Muscle layer of duodenum (tissue), 2 donors: ENCODE results near the gene MYBPC2.
A peak's percentile ranks its signal among the peaks of the same experiment; 100 is the strongest.

Experiments
- H3K27ac ChIP-seq: one replicate; pipeline ENCODE4 v1.7.0; 2013; ENCODE audit warnings: mild to moderate bottlenecking, low read length
- H3K27me3 ChIP-seq: one replicate; pipeline ENCODE4 v1.7.0; 2013; ENCODE audit warnings: low read depth, mild to moderate bottlenecking, control low read depth, low read length
- H3K36me3 ChIP-seq, 2 donors: one replicate each; pipeline ENCODE4 v1.7.0; 2013; ENCODE audit warnings: low read length in 2 of 2, control low read depth in 1 of 2, mild to moderate bottlenecking in 1 of 2; ENCODE audit not compliant: insufficient read depth in 2 of 2, control insufficient read depth in 1 of 2
- H3K4me1 ChIP-seq, 2 donors: one replicate each; pipeline ENCODE4 v1.7.0; 2013; ENCODE audit warnings: low read length in 2 of 2, mild to moderate bottlenecking in 2 of 2, control low read depth in 1 of 2, moderate library complexity in 1 of 2; ENCODE audit not compliant: insufficient read depth in 2 of 2, control insufficient read depth in 1 of 2
- H3K4me3 ChIP-seq, 2 donors: one replicate each; pipeline ENCODE4 v1.7.0; 2013; ENCODE audit warnings: low read length in 2 of 2, low read depth in 1 of 2, mild to moderate bottlenecking in 1 of 2
- H3K9me3 ChIP-seq, 2 donors: one replicate each; pipeline ENCODE4 v1.7.0; 2013; ENCODE audit warnings: low read length in 2 of 2, control low read depth in 1 of 2, mild to moderate bottlenecking in 1 of 2; ENCODE audit not compliant: control insufficient read depth in 1 of 2
- donor health status: healthy.

MYBPC2 gene

GRCh38 chr19:50510121-50510670 lies 77.5 kb downstream of the MYBPC2 start:
- H3K27me3 ChIP-seq: no peaks in the 10 kb centered on the region
- H3K27ac ChIP-seq: peak overlapping the region; percentile 72
- H3K36me3 ChIP-seq: peaks cover 0 to 7% of the 10 kb centered on the region in 2 donors
- peak overlapping the region; percentile 85 to 89 for H3K4me3 ChIP-seq
- peaks cover 4 to 14% of the 10 kb centered on the region in 2 donors for H3K4me1 ChIP-seq
- no peaks in the 10 kb centered on the region for H3K9me3 ChIP-seq

GRCh38 chr19:50510700-50511068 lies 78.0 kb downstream of the MYBPC2 start:
- peak overlapping the region; percentile 85 to 89 for H3K4me3 ChIP-seq
- peaks cover 4 to 14% of the 10 kb centered on the region in 2 donors for H3K4me1 ChIP-seq
- H3K27ac ChIP-seq: peak overlapping the region; percentile 72

GRCh38 chr19:50511069-50511822 lies 78.6 kb downstream of the MYBPC2 start, which contains the start of gene JOSD2:
Gene JOSD2 (minus strand): TSS chr19:50511191. CDS start chr19:50510431, 760 bp downstream.
- Histone ChIP-seq H3K4me1 (peaks cover 4 to 14% of the 10 kb centered on the region in 2 donors), H3K4me3 (peak within 1 kb of the TSS; percentile 85 to 89), H3K9me3 (no peaks in the 10 kb centered on the region), H3K27ac (peak within 1 kb of the TSS; percentile 72), H3K27me3 (no peaks in the 10 kb centered on the region), H3K36me3 (no peaks in the 10 kb centered on the region)

More at GRCh38 chr19:50510700-50511068, 78.0 kb downstream of the MYBPC2 start:
- Histone ChIP-seq H3K9me3 (no peaks in the 10 kb centered on the region), H3K27me3 (no peaks in the 10 kb centered on the region), H3K36me3 (peaks cover 0 to 3% of the 10 kb centered on the region in 2 donors)

- Histone ChIP-seq H3K27ac (no peak overlapping the region), H3K36me3 (no peaks in the 10 kb centered on the region), H3K4me3 (peak overlapping the region in 1 of 2 donors; percentile 85), H3K4me1 (peaks cover 4 to 14% of the 10 kb centered on the region in 2 donors), H3K27me3 (no peaks in the 10 kb centered on the region), H3K9me3 (no peaks in the 10 kb centered on the region)
Measured at GRCh38 chr19:50512112-50512998, 79.7 kb downstream of the MYBPC2 start.

- H3K4me3 ChIP-seq: no peak overlapping the region
- no peaks in the 10 kb centered on the region for H3K9me3 ChIP-seq
- no peak overlapping the region for H3K27ac ChIP-seq
- no peaks in the 10 kb centered on the region for H3K27me3 ChIP-seq
- peaks cover 4 to 14% of the 10 kb centered on the region in 2 donors for H3K4me1 ChIP-seq
- no peaks in the 10 kb centered on the region for H3K36me3 ChIP-seq
Measured at GRCh38 chr19:50512999-50513745, 80.5 kb downstream of the MYBPC2 start.

GRCh38 chr19:50513746-50514345 lies 81.2 kb downstream of the MYBPC2 start, which contains the start of gene ASPDH:
Gene ASPDH (minus strand): TSS chr19:50513913. CDS start chr19:50513823, 90 bp downstream.
- H3K27ac ChIP-seq: no peak within 1 kb of the TSS
- H3K27me3 ChIP-seq: no peaks in the 10 kb centered on the region
- no peaks in the 10 kb centered on the region for H3K36me3 ChIP-seq
- H3K4me1 ChIP-seq: peaks cover 4 to 14% of the 10 kb centered on the region in 2 donors
- H3K9me3 ChIP-seq: no peaks in the 10 kb centered on the region
- H3K4me3 ChIP-seq: no peak within 1 kb of the TSS

- no peaks in the 10 kb centered on the region for H3K27me3 ChIP-seq
- peaks cover 4 to 14% of the 10 kb centered on the region in 2 donors for H3K4me1 ChIP-seq
- no peak overlapping the region for H3K27ac ChIP-seq
- no peak overlapping the region for H3K4me3 ChIP-seq
- no peaks in the 10 kb centered on the region for H3K36me3 ChIP-seq
- H3K9me3 ChIP-seq: no peaks in the 10 kb centered on the region
Measured at GRCh38 chr19:50514346-50515167, 81.9 kb downstream of the MYBPC2 start.

GRCh38 chr19:50515168-50515561 lies 82.5 kb downstream of the MYBPC2 start:
- Histone ChIP-seq H3K27me3 (no peaks in the 10 kb centered on the region), H3K4me3 (no peak overlapping the region), H3K9me3 (no peaks in the 10 kb centered on the region), H3K4me1 (peaks cover 4 to 10% of the 10 kb centered on the region in 2 donors), H3K36me3 (no peaks in the 10 kb centered on the region), H3K27ac (no peak overlapping the region)
